Cerebellar nuclear complex (tissue), 1 donor: ENCODE results near the gene PINK1.
"Not testable (repeated sequence)": the region's sequence is repeated elsewhere in the genome, so short reads cannot be mapped to it uniquely, and the experiment has no call there.

Experiments
- DNase-seq, 2 experiments: peaks; one replicate each; lab custom pipeline; 2025; lab: John Stamatoyannopoulos, UW

The PINK1 gene

GRCh38 chr1:20633190-20634064 lies at the start of gene PINK1:
TSS of gene PINK1 (plus strand) at chr1:20633458. CDS start at chr1:20633549, 91 bp downstream.
- peak in 1 of 2 experiments; percentile 21 for DNase-seq

GRCh38 chr1:20584890-20585289 lies 48.4 kb upstream of the PINK1 start:
- DNase-seq: no peak

- no peak for DNase-seq
These were observed 46.2 kb upstream of the PINK1 start for GRCh38 chr1:20586953-20587660.

- no peak for DNase-seq
These were observed 45.6 kb upstream of the PINK1 start for GRCh38 chr1:20587661-20588053.

GRCh38 chr1:20588634-20589225 lies 44.5 kb upstream of the PINK1 start, which contains the start of gene CDA:
TSS of gene CDA (plus strand) at chr1:20589097. CDS start at chr1:20589130, 33 bp downstream.
- DNase-seq: no peak

GRCh38 chr1:20589331-20590278 lies 43.7 kb upstream of the PINK1 start:
- DNase-seq: no peak

GRCh38 chr1:20590306-20590777 lies 42.9 kb upstream of the PINK1 start:
- no peak for DNase-seq

GRCh38 chr1:20593756-20594155 lies 39.5 kb upstream of the PINK1 start:
- DNase-seq: no peak

GRCh38 chr1:20594746-20595145 lies 38.5 kb upstream of the PINK1 start:
- no peak for DNase-seq

GRCh38 chr1:20596106-20596505 lies 37.2 kb upstream of the PINK1 start:
- no peak for DNase-seq

GRCh38 chr1:20597650-20598049 lies 35.6 kb upstream of the PINK1 start:
- DNase-seq: no peak

GRCh38 chr1:20600156-20600555 lies 33.1 kb upstream of the PINK1 start:
- no peak for DNase-seq

- DNase-seq: no peak
These were observed 32.0 kb upstream of the PINK1 start for GRCh38 chr1:20601129-20601825.

- no peak for DNase-seq
These were observed 30.3 kb upstream of the PINK1 start for GRCh38 chr1:20602851-20603450.

- DNase-seq: no peak
These were observed 29.5 kb upstream of the PINK1 start for GRCh38 chr1:20603504-20604464.

- DNase-seq: no peak
These were observed 28.6 kb upstream of the PINK1 start for GRCh38 chr1:20604678-20605077.

GRCh38 chr1:20606801-20607570 lies 26.3 kb upstream of the PINK1 start:
- not testable (repeated sequence) for DNase-seq

GRCh38 chr1:20609541-20609940 lies 23.7 kb upstream of the PINK1 start:
- no peak for DNase-seq
